H9 (cell line): ENCODE measurements around the gene FAT2. TPM values are rescaled to one million over a fixed set of nuclear protein-coding genes. Genes with fewer than 3 reads are reported as not detected.
A peak's percentile ranks its signal among the peaks of the same experiment; 100 is the strongest.

ENCODE experiments used
- DNase-seq: peaks from one replicate; pipeline ENCODE4 v3.0.0-alpha.2; 2017
- H2AFZ ChIP-seq: one replicate; pipeline ENCODE4 v1.6.1; 2013; ENCODE audit warnings: mild to moderate bottlenecking, low read length, control low read depth, moderate library complexity
- H2AK5ac ChIP-seq: 2 replicates; pipeline ENCODE4 v1.6.1; 2013; ENCODE audit warnings: low read length, control low read depth, mixed read lengths; ENCODE audit not compliant: insufficient read length
- H2BK120ac ChIP-seq: one replicate; pipeline ENCODE4 v1.6.1; 2013; ENCODE audit warnings: low read depth, mild to moderate bottlenecking, low read length, control low read depth, inconsistent platforms; ENCODE audit not compliant: poor library complexity, severe bottlenecking
- H2BK12ac ChIP-seq: 2 replicates; pipeline ENCODE4 v1.6.1; 2013; ENCODE audit warnings: low read length, control low read depth, mixed read lengths, low read depth; ENCODE audit not compliant: insufficient read length
- H2BK15ac ChIP-seq: 2 replicates; pipeline ENCODE4 v1.6.1; 2013; ENCODE audit warnings: low read depth, low read length, control low read depth
- H2BK20ac ChIP-seq: one replicate; pipeline ENCODE4 v1.6.1; 2013; ENCODE audit warnings: low read depth, mild to moderate bottlenecking, low read length, control low read depth, inconsistent platforms; ENCODE audit not compliant: poor library complexity, severe bottlenecking
- H2BK5ac ChIP-seq: 2 replicates; pipeline ENCODE4 v1.6.1; 2013; ENCODE audit warnings: low read length, control low read depth, mixed read lengths; ENCODE audit not compliant: insufficient read length
- H3K14ac ChIP-seq: 2 replicates; pipeline ENCODE4 v1.6.1; 2013; ENCODE audit warnings: low read length, control low read depth; ENCODE audit not compliant: insufficient read depth
- H3K18ac ChIP-seq: 2 replicates; pipeline ENCODE4 v1.6.1; 2013; ENCODE audit warnings: low read depth, mild to moderate bottlenecking, mixed read lengths, low read length, control low read depth; ENCODE audit not compliant: insufficient read length
- H3K23ac ChIP-seq: 2 replicates; pipeline ENCODE4 v1.6.1; 2013; ENCODE audit warnings: low read length, control low read depth, mixed read lengths, low read depth; ENCODE audit not compliant: insufficient read length
- H3K23me2 ChIP-seq: 2 replicates; pipeline ENCODE4 v1.6.1; 2013; ENCODE audit warnings: low read depth, mild to moderate bottlenecking, mixed read lengths, low read length, control low read depth; ENCODE audit not compliant: insufficient read length, poor library complexity, severe bottlenecking
- H3K27ac ChIP-seq: 2 replicates; pipeline ENCODE4 v1.5.1; 2013; ENCODE audit warnings: low read length, control low read depth, mixed read lengths, low read depth; ENCODE audit not compliant: insufficient read length
- H3K27me3 ChIP-seq: 2 replicates; pipeline ENCODE4 v1.6.1; 2013; ENCODE audit warnings: low read length, control low read depth, inconsistent platforms; ENCODE audit not compliant: insufficient read depth
- H3K4ac ChIP-seq: 2 replicates; pipeline ENCODE4 v1.6.1; 2013; ENCODE audit warnings: low read depth, mild to moderate bottlenecking, control low read depth, inconsistent platforms, low read length, moderate library complexity
- H3K4me1 ChIP-seq: 2 replicates; pipeline ENCODE4 v1.6.1; 2013; ENCODE audit warnings: low read length, control low read depth, inconsistent platforms; ENCODE audit not compliant: insufficient read depth
- H3K4me2 ChIP-seq: 2 replicates; pipeline ENCODE4 v1.6.1; 2013; ENCODE audit warnings: low read length, control low read depth, mixed read lengths; ENCODE audit not compliant: insufficient read length, insufficient read depth
- H3K56ac ChIP-seq: 2 replicates; pipeline ENCODE4 v1.6.1; 2013; ENCODE audit warnings: low read depth, mild to moderate bottlenecking, mixed read lengths, low read length, control low read depth; ENCODE audit not compliant: insufficient read length
- H3K79me1 ChIP-seq: 2 replicates; pipeline ENCODE4 v1.6.1; 2013; ENCODE audit warnings: low read depth, mild to moderate bottlenecking, moderate library complexity, low read length, control low read depth, inconsistent platforms; ENCODE audit not compliant: insufficient read depth, poor library complexity, severe bottlenecking
- H3K79me2 ChIP-seq: 2 replicates; pipeline ENCODE4 v1.6.1; 2013; ENCODE audit warnings: low read length, control low read depth, inconsistent platforms; ENCODE audit not compliant: insufficient read depth
- H3K9ac ChIP-seq: 2 replicates; pipeline ENCODE4 v1.6.1; 2013; ENCODE audit warnings: low read length, control low read depth, mixed read lengths; ENCODE audit not compliant: insufficient read length; ENCODE audit errors: extremely low read depth
- H3K9me3 ChIP-seq: one replicate; pipeline ENCODE4 v1.6.1; 2013; ENCODE audit warnings: low read depth, low read length, inconsistent platforms; ENCODE audit not compliant: control insufficient read depth
- H3T11ph ChIP-seq: one replicate; pipeline ENCODE4 v1.6.1; 2013; ENCODE audit warnings: mild to moderate bottlenecking, low read length, control low read depth, inconsistent platforms
- H4K20me1 ChIP-seq: one replicate; pipeline ENCODE4 v1.6.1; 2013; ENCODE audit not compliant: control insufficient read depth, insufficient read length, insufficient read depth
- H4K5ac ChIP-seq: 2 replicates; pipeline ENCODE4 v1.6.1; 2013; ENCODE audit warnings: low read depth, mild to moderate bottlenecking, mixed read lengths, low read length, control low read depth; ENCODE audit not compliant: insufficient read length
- H4K8ac ChIP-seq: replicated peaks from 2 replicates; pipeline ENCODE4 v1.6.1; 2013; ENCODE audit warnings: low read length, control low read depth, mixed read lengths, low read depth; ENCODE audit not compliant: insufficient read length
- H4K91ac ChIP-seq: 2 replicates; pipeline ENCODE4 v1.6.1; 2013; ENCODE audit warnings: low read depth, mild to moderate bottlenecking, moderate library complexity, mixed read lengths, low read length, control low read depth; ENCODE audit not compliant: insufficient read length
- H3K27ac Mint-ChIP-seq, 3 experiments: 2 replicates in 2 of 3; 3 replicates in 1 of 3; pipeline ENCODE4 v1.8.0; 2020 to 2021; ENCODE audit warnings: mixed read lengths in 3 of 3, mild to moderate bottlenecking in 1 of 3, moderate library complexity in 1 of 3
- H3K27me3 Mint-ChIP-seq: 2 replicates; pipeline ENCODE4 v1.8.0; 2021; ENCODE audit warnings: low read depth, mild to moderate bottlenecking, moderate library complexity, mixed read lengths
- H3K36me3 Mint-ChIP-seq, 3 experiments: 2 replicates in 2 of 3; 3 replicates in 1 of 3; pipeline ENCODE4 v1.8.0; 2020 to 2021; ENCODE audit warnings: low read depth in 3 of 3, mixed read lengths in 3 of 3; ENCODE audit not compliant: insufficient read depth in 1 of 3
- H3K4me1 Mint-ChIP-seq, 2 experiments: 2 replicates each; pipeline ENCODE4 v1.8.0; 2020; ENCODE audit warnings: mixed read lengths in 2 of 2
- H3K4me3 Mint-ChIP-seq, 2 experiments: 2 replicates in 1 of 2; 3 replicates in 1 of 2; pipeline ENCODE4 v1.8.0; 2020 to 2021; ENCODE audit warnings: mild to moderate bottlenecking in 2 of 2, mixed read lengths in 2 of 2, moderate library complexity in 1 of 2
- H3K9me3 Mint-ChIP-seq, 2 experiments: 2 replicates in 1 of 2; 3 replicates in 1 of 2; pipeline ENCODE4 v1.8.0; 2020; ENCODE audit warnings: mild to moderate bottlenecking in 2 of 2, mixed read lengths in 2 of 2, moderate library complexity in 1 of 2
- CTCF ChIP-seq: fragments of 200-600 bp; sonication (generic); conservative IDR thresholded peaks from 3 replicates; pipeline ENCODE4 v1.8.0; 2021; ENCODE audit warnings: antibody characterized with exemption, mild to moderate bottlenecking
- WGBS: extraction: QIAGEN DNeasy Blood & Tissue Kit; methylation state at CpG from one replicate; pipeline ENCODE4 v1.1.7; 2013; ENCODE audit warnings: missing lambda C conversion rate, low lambda C conversion rate, mixed read lengths; ENCODE audit not compliant: insufficient read length; ENCODE audit errors: extremely low coverage; 5-methylcytosine and 5-hydroxymethylcytosine counted together
- total RNA-seq: library from RNA; stranded (reverse); gene quantifications from 2 replicates; pipeline ENCODE4 v1.2.1, GENCODE V29; 2021

FAT2 gene
- total RNA-seq, 1 experiment from 2014 or later: 0.15 TPM

DNA sequence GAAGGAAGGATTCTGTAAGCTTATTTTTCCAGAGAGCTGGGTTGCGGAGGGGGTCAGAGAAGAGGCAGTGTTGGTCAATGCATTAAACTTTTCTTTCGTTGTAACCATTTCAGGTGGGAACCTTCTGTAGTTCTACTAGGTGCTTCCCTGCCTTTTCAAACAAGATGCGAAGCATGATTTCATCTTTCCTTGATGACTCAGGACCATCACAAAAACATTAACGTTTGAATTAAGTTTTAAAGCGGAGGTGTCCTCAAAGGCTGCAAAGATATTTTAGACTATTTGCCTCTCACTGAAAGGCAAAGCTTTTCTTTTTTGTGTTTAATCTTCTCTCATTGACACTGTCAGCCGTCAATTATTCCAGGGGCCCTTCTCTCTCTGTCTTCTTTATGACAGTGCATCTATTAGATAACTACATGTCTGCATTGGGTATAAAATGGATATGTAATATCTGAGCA lies 26.3 kb upstream of the FAT2 start:
- peaks cover 5% of the 10 kb centered on the region for H3K27me3 Mint-ChIP-seq
- no peak overlapping the region for H3K56ac ChIP-seq
- H3K79me1 ChIP-seq: no peaks in the 10 kb centered on the region
- H4K5ac ChIP-seq: no peak overlapping the region
- H3T11ph ChIP-seq: no peak overlapping the region
- no peak overlapping the region for H3K4me3 Mint-ChIP-seq
- no peaks in the 10 kb centered on the region for H3K27me3 ChIP-seq
- no peaks in the 10 kb centered on the region; a peak in 1 of 7 replicates for H3K36me3 Mint-ChIP-seq
- no peak overlapping the region for H4K8ac ChIP-seq
- no peak overlapping the region for H2BK120ac ChIP-seq
- H3K27ac ChIP-seq: no peak overlapping the region
- H3K79me2 ChIP-seq: no peaks in the 10 kb centered on the region
- no peak overlapping the region for H3K4me2 ChIP-seq
- H2BK5ac ChIP-seq: no peak overlapping the region
- no peak overlapping the region for H2AFZ ChIP-seq
- H3K9ac ChIP-seq: no peak overlapping the region
- H3K14ac ChIP-seq: no peak overlapping the region
- H3K9me3 Mint-ChIP-seq: no peaks in the 10 kb centered on the region
- H3K4me1 ChIP-seq: peaks cover 9% of the 10 kb centered on the region; the same call in 1 of the 2 replicates
- H3K27ac Mint-ChIP-seq: 0 out of 7 replicates have a peak overlapping the region, but pooled peaks of 1 of the 3 experiments have one; percentile 10
- no peak overlapping the region for H3K4ac ChIP-seq
- H4K20me1 ChIP-seq: no peaks in the 10 kb centered on the region
- no peak for TF ChIP-seq CTCF
- H2BK12ac ChIP-seq: no peak overlapping the region
- H3K9me3 ChIP-seq: no peaks in the 10 kb centered on the region
- no peak overlapping the region for H4K91ac ChIP-seq
- WGBS: no CpG with 5 or more reads among the region's 6 CpGs
- no peak overlapping the region for H3K23ac ChIP-seq
- peaks cover 51 to 58% of the 10 kb centered on the region in 2 experiments for H3K4me1 Mint-ChIP-seq
- no peak overlapping the region for H2BK20ac ChIP-seq
- H3K23me2 ChIP-seq: no peaks in the 10 kb centered on the region
- no peak overlapping the region for H3K18ac ChIP-seq
- DNase-seq: no peak
- H2BK15ac ChIP-seq: no peak overlapping the region
- no peak overlapping the region for H2AK5ac ChIP-seq
